GM19452 (cell line): ENCODE measurements around the gene ITPA.
"Not testable (repeated sequence)": the region's sequence is repeated elsewhere in the genome, so short reads cannot be mapped to it uniquely, and the experiment has no call there.

Experiments
- ATAC-seq: cut with Tn5 transposase; IDR thresholded peaks from one replicate; pipeline ENCODE4 v1.9.1; 2021; ENCODE audit not compliant: unreplicated experiment

ITPA gene

GRCh38 chr20:3172933-3173609 is 36.2 kb upstream of the ITPA start, which contains the start of gene LZTS3:
LZTS3 (minus strand) TSS chr20:3173549; CDS start chr20:3167163, 6,386 bp downstream.
- ATAC-seq = peak; percentile 85

GRCh38 chr20:3173610-3174441 is 35.5 kb upstream of the ITPA start:
- ATAC-seq = peak; percentile 27

GRCh38 chr20:3174442-3175261 is 34.6 kb upstream of the ITPA start:
- ATAC-seq = no peak

- no peak for ATAC-seq
Measured at GRCh38 chr20:3175270-3175669, 34.0 kb upstream of the ITPA start.

- ATAC-seq = no peak
Measured at GRCh38 chr20:3177746-3178485, 31.4 kb upstream of the ITPA start.

- ATAC-seq = no peak
Measured at GRCh38 chr20:3180319-3180718, 29.0 kb upstream of the ITPA start.

GRCh38 chr20:3181270-3181669 is 28.0 kb upstream of the ITPA start:
- no peak for ATAC-seq

- not testable (repeated sequence) for ATAC-seq
Measured at GRCh38 chr20:3182429-3182828, 26.9 kb upstream of the ITPA start.

GRCh38 chr20:3183896-3184612 is 25.2 kb upstream of the ITPA start:
- no peak for ATAC-seq

- ATAC-seq = not testable (repeated sequence)
Measured at GRCh38 chr20:3187861-3188260, 21.4 kb upstream of the ITPA start.

- no peak for ATAC-seq
Measured at GRCh38 chr20:3188823-3189413, 20.4 kb upstream of the ITPA start.

- no peak for ATAC-seq
Measured at GRCh38 chr20:3189561-3190131, 19.7 kb upstream of the ITPA start.

- ATAC-seq = no peak
Measured at GRCh38 chr20:3190681-3191111, 18.6 kb upstream of the ITPA start.

- ATAC-seq = no peak
Measured at GRCh38 chr20:3192226-3193015, 16.9 kb upstream of the ITPA start.

- no peak for ATAC-seq
Measured at GRCh38 chr20:3193806-3194616, 15.3 kb upstream of the ITPA start.

- no peak for ATAC-seq
Measured at GRCh38 chr20:3194617-3195280, 14.5 kb upstream of the ITPA start.

GRCh38 chr20:3195590-3196237 is 13.6 kb upstream of the ITPA start:
- no peak for ATAC-seq
